ENCODE measurements around the gene RGS7.

RGS7 gene

GRCh38 chr1:241269116-241269515, 87.9 kb downstream of the RGS7 start:
- peak; percentile 8; the same call in 1 of the 2 replicates for TF ChIP-seq CTCF (IDR thresholded peaks at IDR 0.05; ENCODE audit: low read depth, low read length)
- TF ChIP-seq EZH2phosphoT487 (IDR thresholded peaks at IDR 0.05; ENCODE audit: low read depth): no peak
- H3K27me3 ChIP-seq (ENCODE audit: low read depth, low read length): peaks cover 7% of the 10 kb centered on the region; the same call in 1 of the 2 replicates
- no peaks in the 10 kb centered on the region for H4K20me1 ChIP-seq (ENCODE audit: insufficient read depth, low read length)
- no peak overlapping the region for H2AFZ ChIP-seq (ENCODE audit: low read depth, low read length)
- no peak overlapping the region for H3K4me3 ChIP-seq (ENCODE audit: low read length)
- no peak overlapping the region for H3K27ac ChIP-seq (ENCODE audit: low read length)
- no peaks in the 10 kb centered on the region for H3K36me3 ChIP-seq (replicated peaks; ENCODE audit: low read depth, low read length)
- H3K9me3 ChIP-seq (ENCODE audit: insufficient read depth, low read length): no peaks in the 10 kb centered on the region
- H3K4me2 ChIP-seq (ENCODE audit: low read length): no peak overlapping the region
- no peak overlapping the region for H3K9ac ChIP-seq (ENCODE audit: low read length)
- no peaks in the 10 kb centered on the region for H3K4me1 ChIP-seq (ENCODE audit: low read length)
- no peaks in the 10 kb centered on the region for H3K79me2 ChIP-seq (ENCODE audit: low read length)

GRCh38 chr1:241266121-241266520, 90.9 kb downstream of the RGS7 start:
- no peaks in the 10 kb centered on the region for H4K20me1 ChIP-seq (ENCODE audit: insufficient read depth, low read length)
- H3K4me2 ChIP-seq (ENCODE audit: low read length): no peak overlapping the region
- H3K4me3 ChIP-seq (ENCODE audit: low read length): no peak overlapping the region
- H3K9ac ChIP-seq (ENCODE audit: low read length): no peak overlapping the region
- no peak overlapping the region for H3K27ac ChIP-seq (ENCODE audit: low read length)
- no peaks in the 10 kb centered on the region for H3K4me1 ChIP-seq (ENCODE audit: low read length)
- no peak overlapping the region for H2AFZ ChIP-seq (ENCODE audit: low read depth, low read length)
- TF ChIP-seq CTCF (IDR thresholded peaks at IDR 0.05; ENCODE audit: low read depth, low read length): no peak
- no peak for TF ChIP-seq EZH2phosphoT487 (IDR thresholded peaks at IDR 0.05; ENCODE audit: low read depth)
- no peaks in the 10 kb centered on the region for H3K79me2 ChIP-seq (ENCODE audit: low read length)
- H3K27me3 ChIP-seq (ENCODE audit: low read depth, low read length): peaks cover 7% of the 10 kb centered on the region; the same call in 1 of the 2 replicates
- no peaks in the 10 kb centered on the region for H3K9me3 ChIP-seq (ENCODE audit: insufficient read depth, low read length)
- H3K36me3 ChIP-seq (replicated peaks; ENCODE audit: low read depth, low read length): no peaks in the 10 kb centered on the region

- TF ChIP-seq EZH2phosphoT487 (IDR thresholded peaks at IDR 0.05; ENCODE audit: low read depth): no peak
- no peak for TF ChIP-seq CTCF (IDR thresholded peaks at IDR 0.05; ENCODE audit: low read depth, low read length)
- H3K9me3 ChIP-seq (ENCODE audit: insufficient read depth, low read length): no peaks in the 10 kb centered on the region
- no peaks in the 10 kb centered on the region for H3K36me3 ChIP-seq (replicated peaks; ENCODE audit: low read depth, low read length)
- H4K20me1 ChIP-seq (ENCODE audit: insufficient read depth, low read length): no peaks in the 10 kb centered on the region
- no peak overlapping the region for H3K9ac ChIP-seq (ENCODE audit: low read length)
- no peaks in the 10 kb centered on the region for H3K79me2 ChIP-seq (ENCODE audit: low read length)
- no peak overlapping the region for H3K27ac ChIP-seq (ENCODE audit: low read length)
- H3K4me1 ChIP-seq (ENCODE audit: low read length): no peaks in the 10 kb centered on the region
- no peak overlapping the region for H3K4me3 ChIP-seq (ENCODE audit: low read length)
- H3K4me2 ChIP-seq (ENCODE audit: low read length): no peak overlapping the region
- no peak overlapping the region for H2AFZ ChIP-seq (ENCODE audit: low read depth, low read length)
- peaks cover 7% of the 10 kb centered on the region; the same call in 1 of the 2 replicates for H3K27me3 ChIP-seq (ENCODE audit: low read depth, low read length)
Observed at GRCh38 chr1:241265428-241265827, 91.6 kb downstream of the RGS7 start.

- Histone ChIP-seq H3K4me1 (ENCODE audit: low read length) (no peaks in the 10 kb centered on the region), H2AFZ (ENCODE audit: low read depth, low read length) (no peak overlapping the region), H3K4me3 (ENCODE audit: low read length) (no peak overlapping the region), H4K20me1 (ENCODE audit: insufficient read depth, low read length) (no peaks in the 10 kb centered on the region), H3K9ac (ENCODE audit: low read length) (no peak overlapping the region), H3K27me3 (ENCODE audit: low read depth, low read length) (peaks cover 7% of the 10 kb centered on the region; the same call in 1 of the 2 replicates), H3K79me2 (ENCODE audit: low read length) (no peaks in the 10 kb centered on the region), H3K27ac (ENCODE audit: low read length) (no peak overlapping the region), H3K36me3 (replicated peaks; ENCODE audit: low read depth, low read length) (no peaks in the 10 kb centered on the region), H3K9me3 (ENCODE audit: insufficient read depth, low read length) (no peaks in the 10 kb centered on the region), H3K4me2 (ENCODE audit: low read length) (no peak overlapping the region)
- no peak for TF ChIP-seq CTCF (IDR thresholded peaks at IDR 0.05; ENCODE audit: low read depth, low read length)
- no peak for TF ChIP-seq EZH2phosphoT487 (IDR thresholded peaks at IDR 0.05; ENCODE audit: low read depth)
Observed at GRCh38 chr1:241263346-241263745, 93.7 kb downstream of the RGS7 start.

Data from OCI-LY3 (cell line).